SK-N-SH (cell line): ENCODE measurements around the gene CPAMD8. TPM values are rescaled to one million over a fixed set of nuclear protein-coding genes. Genes with fewer than 3 reads are reported as not detected.

ENCODE experiments used
- CTCF ChIA-PET: fragments of 300-600, 350-600 bp; formaldehyde crosslinking; extraction: SDS; loops from one replicate; lab custom pipeline; 2021; lab: Yijun Ruan, JAX
- POLR2A ChIA-PET: fragments of 350-600 bp; sonication (Branson Sonifier 250); formaldehyde crosslinking; extraction: SDS; loops from one replicate; lab custom pipeline; 2020; ENCODE audit warnings: antibody characterized with exemption, inconsistent platforms; lab: Yijun Ruan, JAX
- DNase-seq: peaks from one replicate; pipeline ENCODE4 v3.0.0; 2012
- H2AFZ ChIP-seq: fragments of 200-600 bp; sonication (generic); 2 replicates; pipeline ENCODE4 v1.8.1; 2016; ENCODE audit warnings: antibody characterized with exemption, mild to moderate bottlenecking, low read depth
- H3F3A ChIP-seq: fragments of 200-600 bp; sonication (generic); replicated peaks from 2 replicates; pipeline ENCODE3; 2016; ENCODE audit warnings: antibody characterized with exemption, mild to moderate bottlenecking; ENCODE audit not compliant: insufficient read depth
- H3K27ac ChIP-seq, 2 experiments: fragments of 200-500 bp in 1 of 2; fragments of 200-600 bp in 1 of 2; sonication (Bioruptor generic) in 1 of 2; sonication (generic), shearing (Covaris generic) in 1 of 2; 2 replicates each; pipeline versions ENCODE4 v1.5.1 to v1.6.1; 2014 to 2016; ENCODE audit warnings: low read depth in 2 of 2, inconsistent platforms in 1 of 2, low read length in 1 of 2, mild to moderate bottlenecking in 1 of 2, mixed read lengths in 1 of 2
- H3K27me3 ChIP-seq: fragments of 200-600 bp; sonication (generic), shearing (Covaris generic); 2 replicates; pipeline ENCODE4 v1.6.1; 2016; ENCODE audit warnings: mixed run types; ENCODE audit not compliant: insufficient read depth
- H3K36me3 ChIP-seq, 2 experiments: fragments of 200-500 bp in 1 of 2; fragments of 200-600 bp in 1 of 2; sonication (Bioruptor generic) in 1 of 2; sonication (generic) in 1 of 2; replicated peaks in 1 of 2; 2 replicates each; pipeline versions ENCODE3 to v1.5.1; 2014 to 2016; ENCODE audit warnings: low read length in 1 of 2, mild to moderate bottlenecking in 1 of 2; ENCODE audit not compliant: insufficient read depth in 2 of 2, control insufficient read depth in 1 of 2
- H3K4me1 ChIP-seq, 2 experiments: fragments of 200-500 bp in 1 of 2; fragments of 200-600 bp in 1 of 2; sonication (Bioruptor generic) in 1 of 2; sonication (generic), shearing (Covaris generic) in 1 of 2; 2 replicates each; pipeline versions ENCODE4 v1.5.1 to v1.6.1; 2014 to 2016; ENCODE audit warnings: low read depth in 1 of 2, low read length in 1 of 2, mixed run types in 1 of 2; ENCODE audit not compliant: insufficient read depth in 2 of 2, control insufficient read depth in 1 of 2
- H3K4me2 ChIP-seq: fragments of 200-600 bp; sonication (generic), shearing (Covaris generic); 2 replicates; pipeline ENCODE4 v1.6.1; 2017; ENCODE audit warnings: mixed run types
- H3K4me3 ChIP-seq, 2 experiments: fragments of 200-500 bp in 1 of 2; fragments of 200-600 bp in 1 of 2; sonication (Bioruptor generic) in 1 of 2; sonication (generic), shearing (Covaris generic) in 1 of 2; 2 replicates each; pipeline versions ENCODE4 v1.5.1 to v1.8.1; 2014 to 2016; ENCODE audit warnings: low read depth in 2 of 2, inconsistent platforms in 1 of 2, low read length in 1 of 2, mild to moderate bottlenecking in 1 of 2, mixed read lengths in 1 of 2, moderate library complexity in 1 of 2
- H3K79me2 ChIP-seq: fragments of 200-600 bp; sonication (generic); 2 replicates; pipeline ENCODE4 v1.8.1; 2017; ENCODE audit warnings: mild to moderate bottlenecking; ENCODE audit not compliant: insufficient read depth
- H3K9ac ChIP-seq: fragments of 200-600 bp; sonication (generic); 2 replicates; pipeline ENCODE4 v1.6.1; 2017; ENCODE audit warnings: mixed run types
- H3K9me2 ChIP-seq: fragments of 200-600 bp; sonication (generic); 2 replicates; pipeline ENCODE4 v1.6.1; 2017; ENCODE audit warnings: mixed run types
- H3K9me3 ChIP-seq: fragments of 200-600 bp; sonication (generic); 2 replicates; pipeline ENCODE4 v1.6.1; 2017; ENCODE audit warnings: mixed run types, mild to moderate bottlenecking, moderate library complexity
- H4K20me1 ChIP-seq: fragments of 200-600 bp; sonication (generic); 2 replicates; pipeline ENCODE4 v1.6.1; 2017; ENCODE audit warnings: mild to moderate bottlenecking, mixed run types; ENCODE audit not compliant: insufficient read depth
- ELF1 ChIP-seq: IDR thresholded peaks from 2 replicates; pipeline ENCODE4 v1.4.0; 2012
- EZH2phosphoT487 ChIP-seq: fragments of 200-600 bp; sonication (generic); IDR thresholded peaks from 2 replicates; pipeline ENCODE4 v1.6.1; 2017; ENCODE audit warnings: low read depth, mixed run types, mild to moderate bottlenecking, antibody characterized with exemption, moderate library complexity, borderline replicate concordance
- FOSL2 ChIP-seq: IDR thresholded peaks from 2 replicates; pipeline ENCODE4 v1.4.0; 2012; ENCODE audit warnings: low read depth, mild to moderate bottlenecking, moderate library complexity, borderline replicate concordance
- FOXJ3 ChIP-seq: sonication (generic); formaldehyde crosslinking; IDR thresholded peaks from 2 replicates; pipeline ENCODE4 v1.5.1; 2020; ENCODE audit warnings: mild to moderate bottlenecking, missing genetic modification reagents
- JUND ChIP-seq: IDR thresholded peaks from 2 replicates; pipeline ENCODE4 v1.4.0; 2012
- POLR2AphosphoS5 ChIP-seq: IDR thresholded peaks from 2 replicates; pipeline ENCODE4 v1.6.1; 2012; ENCODE audit warnings: low read depth, low read length
- RAD21 ChIP-seq: IDR thresholded peaks from 2 replicates; pipeline ENCODE4 v1.6.1; 2012; ENCODE audit warnings: mild to moderate bottlenecking, low read length
- RCOR1 ChIP-seq: fragments of 150-350 bp; IDR thresholded peaks from 2 replicates; pipeline ENCODE4 v1.6.1; 2017; ENCODE audit warnings: antibody characterized with exemption, low read length
- SMC3 ChIP-seq: IDR thresholded peaks from 2 replicates; pipeline ENCODE4 v1.6.1; 2012; ENCODE audit warnings: low read depth, low read length, improper control_type of control experiment
- TAF1 ChIP-seq: IDR thresholded peaks from 2 replicates; pipeline ENCODE4 v1.6.1; 2012; ENCODE audit warnings: low read depth, mild to moderate bottlenecking, low read length, moderate library complexity, borderline replicate concordance
- TCF12 ChIP-seq: IDR thresholded peaks from 2 replicates; pipeline ENCODE4 v1.4.0; 2012
- TEAD4 ChIP-seq: IDR thresholded peaks from 2 replicates; pipeline ENCODE4 v1.4.0; 2012; ENCODE audit warnings: mild to moderate bottlenecking, borderline replicate concordance; ENCODE audit not compliant: insufficient read depth
- USF2 ChIP-seq: fragments of 150-350 bp; IDR thresholded peaks from 2 replicates; pipeline ENCODE4 v1.6.1; 2017; ENCODE audit warnings: antibody characterized with exemption, low read length, low read depth, borderline replicate concordance
- WGBS: methylation state at CpG from one replicate; pipeline ENCODE4 v1.1.6; 2017; ENCODE audit warnings: low lambda C conversion rate; 5-methylcytosine and 5-hydroxymethylcytosine counted together
- polyA plus RNA-seq, 3 experiments: library from polyadenylated mRNA; depleted of rRNA; stranded (reverse); fragments of >200 nt; gene quantifications; 2 replicates each; pipeline ENCODE4 v1.2.3, GENCODE V29; 2012
- TF ChIP-seq, protein P1 (sequence below): IDR thresholded peaks from 2 replicates; pipeline ENCODE4 v1.4.0; 2012; ENCODE audit warnings: low read depth, borderline replicate concordance
- TF ChIP-seq, protein P2 (sequence below): IDR thresholded peaks from 2 replicates; pipeline ENCODE4; 2012
- TF ChIP-seq, protein P3 (sequence below): IDR thresholded peaks from 2 replicates; pipeline ENCODE4 v1.6.1; 2012; ENCODE audit warnings: mild to moderate bottlenecking, low read depth, low read length, moderate library complexity
- TF ChIP-seq, protein P4 (sequence below): fragments of 200-600 bp; sonication (generic); IDR thresholded peaks from 2 replicates; pipeline ENCODE4 v1.6.1; 2017; ENCODE audit warnings: antibody characterized with exemption, mild to moderate bottlenecking, moderate library complexity
- TF ChIP-seq, protein P5 (sequence below): IDR thresholded peaks from 2 replicates; pipeline ENCODE4 v1.4.0; 2012; ENCODE audit warnings: low read depth, borderline replicate concordance

Gene CPAMD8
- polyA plus RNA-seq, 1 of the 3 experiments (the other 2 are of a cell fraction): 1.2 TPM

- TF ChIP-seq, protein P1, sequence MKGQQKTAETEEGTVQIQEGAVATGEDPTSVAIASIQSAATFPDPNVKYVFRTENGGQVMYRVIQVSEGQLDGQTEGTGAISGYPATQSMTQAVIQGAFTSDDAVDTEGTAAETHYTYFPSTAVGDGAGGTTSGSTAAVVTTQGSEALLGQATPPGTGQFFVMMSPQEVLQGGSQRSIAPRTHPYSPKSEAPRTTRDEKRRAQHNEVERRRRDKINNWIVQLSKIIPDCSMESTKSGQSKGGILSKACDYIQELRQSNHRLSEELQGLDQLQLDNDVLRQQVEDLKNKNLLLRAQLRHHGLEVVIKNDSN: no peak
- TF ChIP-seq SMC3 (no peak), EZH2phosphoT487 (no peak), JUND (no peak), USF2 (no peak), FOXJ3 (CRISPR knock-in tag) (no peak), RCOR1 (no peak), TCF12 (no peak), TEAD4 (no peak)
- TF ChIP-seq, protein P2, sequence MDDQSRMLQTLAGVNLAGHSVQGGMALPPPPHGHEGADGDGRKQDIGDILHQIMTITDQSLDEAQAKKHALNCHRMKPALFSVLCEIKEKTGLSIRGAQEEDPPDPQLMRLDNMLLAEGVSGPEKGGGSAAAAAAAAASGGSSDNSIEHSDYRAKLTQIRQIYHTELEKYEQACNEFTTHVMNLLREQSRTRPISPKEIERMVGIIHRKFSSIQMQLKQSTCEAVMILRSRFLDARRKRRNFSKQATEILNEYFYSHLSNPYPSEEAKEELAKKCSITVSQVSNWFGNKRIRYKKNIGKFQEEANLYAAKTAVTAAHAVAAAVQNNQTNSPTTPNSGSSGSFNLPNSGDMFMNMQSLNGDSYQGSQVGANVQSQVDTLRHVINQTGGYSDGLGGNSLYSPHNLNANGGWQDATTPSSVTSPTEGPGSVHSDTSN: no peak
These were observed 166.5 kb downstream of the CPAMD8 start (continued) for GRCh38 chr19:16860118-16860517.

DNA sequence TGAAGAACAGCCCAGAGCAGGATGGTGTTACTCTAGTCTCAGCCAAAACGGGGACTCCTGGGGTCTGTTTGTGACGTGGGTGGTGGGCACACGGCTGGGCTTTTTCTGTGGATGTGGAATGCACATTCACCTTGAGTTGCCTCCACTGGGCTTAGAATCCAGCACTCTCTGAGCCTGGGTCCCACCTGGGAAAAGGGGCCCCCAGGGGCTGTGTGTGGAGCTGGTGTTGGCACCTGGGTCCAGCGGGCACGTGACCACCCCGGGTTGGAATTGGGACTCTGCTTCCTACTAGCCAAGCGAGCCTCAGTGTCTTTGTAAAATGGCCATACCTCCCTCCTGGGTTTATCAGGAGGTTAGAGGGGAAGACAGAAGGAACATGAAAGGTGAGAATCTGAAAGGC is 167.0 kb downstream of the CPAMD8 start:
- no peaks in the 10 kb centered on the region for H3K27me3 ChIP-seq
- no peak overlapping the region for H3K9ac ChIP-seq
- H3K36me3 ChIP-seq: peaks cover 22 to 27% of the 10 kb centered on the region in 2 experiments
- no peaks in the 10 kb centered on the region for H3K9me2 ChIP-seq
- H3K27ac ChIP-seq: no peak overlapping the region
- POLR2A ChIA-PET: interaction anchor here (0.6 kb wide), 1 partner anchor 186 kb away, joined by 4 read pairs; no protein-coding TSS in a partner anchor
- H3K4me1 ChIP-seq: no peaks in the 10 kb centered on the region
- no peak overlapping the region for H3K4me3 ChIP-seq
- CTCF ChIA-PET: interaction anchor here (0.9 kb wide), 1 partner anchor 90 kb away, joined by 3 read pairs; no protein-coding TSS in a partner anchor
- no peak overlapping the region for H2AFZ ChIP-seq
- no peaks in the 10 kb centered on the region for H3F3A ChIP-seq
- no peak overlapping the region for H3K4me2 ChIP-seq
- H3K9me3 ChIP-seq: no peaks in the 10 kb centered on the region
- H3K79me2 ChIP-seq: no peaks in the 10 kb centered on the region
- no peaks in the 10 kb centered on the region for H4K20me1 ChIP-seq
- 86% methylated on average over 7 of the region's 7 CpGs for WGBS
- DNase-seq: no peak
- no peak for TF ChIP-seq POLR2AphosphoS5
- TF ChIP-seq FOSL2: no peak
- TF ChIP-seq, protein P1: no peak
- TF ChIP-seq, protein P3, sequence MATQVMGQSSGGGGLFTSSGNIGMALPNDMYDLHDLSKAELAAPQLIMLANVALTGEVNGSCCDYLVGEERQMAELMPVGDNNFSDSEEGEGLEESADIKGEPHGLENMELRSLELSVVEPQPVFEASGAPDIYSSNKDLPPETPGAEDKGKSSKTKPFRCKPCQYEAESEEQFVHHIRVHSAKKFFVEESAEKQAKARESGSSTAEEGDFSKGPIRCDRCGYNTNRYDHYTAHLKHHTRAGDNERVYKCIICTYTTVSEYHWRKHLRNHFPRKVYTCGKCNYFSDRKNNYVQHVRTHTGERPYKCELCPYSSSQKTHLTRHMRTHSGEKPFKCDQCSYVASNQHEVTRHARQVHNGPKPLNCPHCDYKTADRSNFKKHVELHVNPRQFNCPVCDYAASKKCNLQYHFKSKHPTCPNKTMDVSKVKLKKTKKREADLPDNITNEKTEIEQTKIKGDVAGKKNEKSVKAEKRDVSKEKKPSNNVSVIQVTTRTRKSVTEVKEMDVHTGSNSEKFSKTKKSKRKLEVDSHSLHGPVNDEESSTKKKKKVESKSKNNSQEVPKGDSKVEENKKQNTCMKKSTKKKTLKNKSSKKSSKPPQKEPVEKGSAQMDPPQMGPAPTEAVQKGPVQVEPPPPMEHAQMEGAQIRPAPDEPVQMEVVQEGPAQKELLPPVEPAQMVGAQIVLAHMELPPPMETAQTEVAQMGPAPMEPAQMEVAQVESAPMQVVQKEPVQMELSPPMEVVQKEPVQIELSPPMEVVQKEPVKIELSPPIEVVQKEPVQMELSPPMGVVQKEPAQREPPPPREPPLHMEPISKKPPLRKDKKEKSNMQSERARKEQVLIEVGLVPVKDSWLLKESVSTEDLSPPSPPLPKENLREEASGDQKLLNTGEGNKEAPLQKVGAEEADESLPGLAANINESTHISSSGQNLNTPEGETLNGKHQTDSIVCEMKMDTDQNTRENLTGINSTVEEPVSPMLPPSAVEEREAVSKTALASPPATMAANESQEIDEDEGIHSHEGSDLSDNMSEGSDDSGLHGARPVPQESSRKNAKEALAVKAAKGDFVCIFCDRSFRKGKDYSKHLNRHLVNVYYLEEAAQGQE: no peak
- no peak for TF ChIP-seq TAF1
- TF ChIP-seq USF2: no peak
- no peak for TF ChIP-seq RAD21
- TF ChIP-seq, protein P4, sequence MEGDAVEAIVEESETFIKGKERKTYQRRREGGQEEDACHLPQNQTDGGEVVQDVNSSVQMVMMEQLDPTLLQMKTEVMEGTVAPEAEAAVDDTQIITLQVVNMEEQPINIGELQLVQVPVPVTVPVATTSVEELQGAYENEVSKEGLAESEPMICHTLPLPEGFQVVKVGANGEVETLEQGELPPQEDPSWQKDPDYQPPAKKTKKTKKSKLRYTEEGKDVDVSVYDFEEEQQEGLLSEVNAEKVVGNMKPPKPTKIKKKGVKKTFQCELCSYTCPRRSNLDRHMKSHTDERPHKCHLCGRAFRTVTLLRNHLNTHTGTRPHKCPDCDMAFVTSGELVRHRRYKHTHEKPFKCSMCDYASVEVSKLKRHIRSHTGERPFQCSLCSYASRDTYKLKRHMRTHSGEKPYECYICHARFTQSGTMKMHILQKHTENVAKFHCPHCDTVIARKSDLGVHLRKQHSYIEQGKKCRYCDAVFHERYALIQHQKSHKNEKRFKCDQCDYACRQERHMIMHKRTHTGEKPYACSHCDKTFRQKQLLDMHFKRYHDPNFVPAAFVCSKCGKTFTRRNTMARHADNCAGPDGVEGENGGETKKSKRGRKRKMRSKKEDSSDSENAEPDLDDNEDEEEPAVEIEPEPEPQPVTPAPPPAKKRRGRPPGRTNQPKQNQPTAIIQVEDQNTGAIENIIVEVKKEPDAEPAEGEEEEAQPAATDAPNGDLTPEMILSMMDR: no peak
- TF ChIP-seq, protein P5, sequence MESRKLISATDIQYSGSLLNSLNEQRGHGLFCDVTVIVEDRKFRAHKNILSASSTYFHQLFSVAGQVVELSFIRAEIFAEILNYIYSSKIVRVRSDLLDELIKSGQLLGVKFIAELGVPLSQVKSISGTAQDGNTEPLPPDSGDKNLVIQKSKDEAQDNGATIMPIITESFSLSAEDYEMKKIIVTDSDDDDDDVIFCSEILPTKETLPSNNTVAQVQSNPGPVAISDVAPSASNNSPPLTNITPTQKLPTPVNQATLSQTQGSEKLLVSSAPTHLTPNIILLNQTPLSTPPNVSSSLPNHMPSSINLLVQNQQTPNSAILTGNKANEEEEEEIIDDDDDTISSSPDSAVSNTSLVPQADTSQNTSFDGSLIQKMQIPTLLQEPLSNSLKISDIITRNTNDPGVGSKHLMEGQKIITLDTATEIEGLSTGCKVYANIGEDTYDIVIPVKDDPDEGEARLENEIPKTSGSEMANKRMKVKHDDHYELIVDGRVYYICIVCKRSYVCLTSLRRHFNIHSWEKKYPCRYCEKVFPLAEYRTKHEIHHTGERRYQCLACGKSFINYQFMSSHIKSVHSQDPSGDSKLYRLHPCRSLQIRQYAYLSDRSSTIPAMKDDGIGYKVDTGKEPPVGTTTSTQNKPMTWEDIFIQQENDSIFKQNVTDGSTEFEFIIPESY: no peak
- no peak for TF ChIP-seq FOXJ3 (CRISPR knock-in tag)
- TF ChIP-seq ELF1: no peak
